ENCODE results near the gene ASB1. TPM values are rescaled to one million over a fixed set of nuclear protein-coding genes. Genes with fewer than 3 reads are reported as not detected.

Gene ASB1
- total and polyA plus RNA-seq, 10 of the 15 experiments (the other 5 are each of a cell fraction or from before 2014, with no cell fraction given), result 5.2 to 31.2 (median 25.8) TPM

DNA sequence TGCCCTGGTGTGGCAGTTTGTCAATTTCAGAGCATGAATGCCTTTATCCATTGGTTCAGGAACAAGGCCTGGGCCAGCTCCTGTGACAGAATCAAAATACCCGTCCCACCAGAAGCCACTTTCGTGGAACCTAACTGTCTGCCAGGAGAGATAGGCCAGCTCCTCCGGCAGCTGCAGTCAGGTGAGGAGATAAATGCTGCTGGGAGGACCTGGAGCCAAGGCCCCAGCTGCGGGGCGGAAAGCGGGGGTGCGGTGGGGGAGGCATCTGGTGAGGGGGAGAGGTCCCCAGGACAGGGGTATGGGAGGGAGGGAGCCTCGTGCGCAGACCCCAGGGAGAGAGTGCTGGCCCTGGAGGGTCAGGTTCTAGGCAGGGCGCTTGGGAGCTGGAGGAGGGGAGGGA lies 4.4 kb upstream of the ASB1 start:
- no peak overlapping the region for H3K27ac ChIP-seq (ENCODE audit: control insufficient read depth, insufficient read depth)
- intact Hi-C loops (cut with micrococcal nuclease; ENCODE audit: unreplicated experiment), result no loop called here
- TF ChIP-seq, protein P1, sequence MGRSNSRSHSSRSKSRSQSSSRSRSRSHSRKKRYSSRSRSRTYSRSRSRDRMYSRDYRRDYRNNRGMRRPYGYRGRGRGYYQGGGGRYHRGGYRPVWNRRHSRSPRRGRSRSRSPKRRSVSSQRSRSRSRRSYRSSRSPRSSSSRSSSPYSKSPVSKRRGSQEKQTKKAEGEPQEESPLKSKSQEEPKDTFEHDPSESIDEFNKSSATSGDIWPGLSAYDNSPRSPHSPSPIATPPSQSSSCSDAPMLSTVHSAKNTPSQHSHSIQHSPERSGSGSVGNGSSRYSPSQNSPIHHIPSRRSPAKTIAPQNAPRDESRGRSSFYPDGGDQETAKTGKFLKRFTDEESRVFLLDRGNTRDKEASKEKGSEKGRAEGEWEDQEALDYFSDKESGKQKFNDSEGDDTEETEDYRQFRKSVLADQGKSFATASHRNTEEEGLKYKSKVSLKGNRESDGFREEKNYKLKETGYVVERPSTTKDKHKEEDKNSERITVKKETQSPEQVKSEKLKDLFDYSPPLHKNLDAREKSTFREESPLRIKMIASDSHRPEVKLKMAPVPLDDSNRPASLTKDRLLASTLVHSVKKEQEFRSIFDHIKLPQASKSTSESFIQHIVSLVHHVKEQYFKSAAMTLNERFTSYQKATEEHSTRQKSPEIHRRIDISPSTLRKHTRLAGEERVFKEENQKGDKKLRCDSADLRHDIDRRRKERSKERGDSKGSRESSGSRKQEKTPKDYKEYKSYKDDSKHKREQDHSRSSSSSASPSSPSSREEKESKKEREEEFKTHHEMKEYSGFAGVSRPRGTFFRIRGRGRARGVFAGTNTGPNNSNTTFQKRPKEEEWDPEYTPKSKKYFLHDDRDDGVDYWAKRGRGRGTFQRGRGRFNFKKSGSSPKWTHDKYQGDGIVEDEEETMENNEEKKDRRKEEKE (IDR thresholded peaks at IDR 0.05), result no peak
- TF ChIP-seq SREBF1 (IDR thresholded peaks at IDR 0.05; ENCODE audit: low read length) (no peak), BRCA1 (IDR thresholded peaks at IDR 0.05; ENCODE audit: low read depth, low read length) (no peak), TCF12 (IDR thresholded peaks at IDR 0.05; ENCODE audit: low read depth, low read length) (no peak), PAX5 (IDR thresholded peaks at IDR 0.05; ENCODE audit: borderline replicate concordance, low read depth, low read length) (no peak), RAD51 (IDR thresholded peaks at IDR 0.05) (no peak), MEF2B (IDR thresholded peaks at IDR 0.05; ENCODE audit: partially characterized antibody, poor library complexity, severe bottlenecking) (no peak), SREBF2 (IDR thresholded peaks at IDR 0.05; ENCODE audit: low read length) (no peak), SMAD1 (IDR thresholded peaks at IDR 0.05; ENCODE audit: low read depth, partially characterized antibody) (no peak), YY1 (IDR thresholded peaks at IDR 0.05; ENCODE audit: low read depth, low read length) (no peak), GABPA (IDR thresholded peaks at IDR 0.05; ENCODE audit: low read depth) (no peak)
- TF ChIP-seq, protein P2, sequence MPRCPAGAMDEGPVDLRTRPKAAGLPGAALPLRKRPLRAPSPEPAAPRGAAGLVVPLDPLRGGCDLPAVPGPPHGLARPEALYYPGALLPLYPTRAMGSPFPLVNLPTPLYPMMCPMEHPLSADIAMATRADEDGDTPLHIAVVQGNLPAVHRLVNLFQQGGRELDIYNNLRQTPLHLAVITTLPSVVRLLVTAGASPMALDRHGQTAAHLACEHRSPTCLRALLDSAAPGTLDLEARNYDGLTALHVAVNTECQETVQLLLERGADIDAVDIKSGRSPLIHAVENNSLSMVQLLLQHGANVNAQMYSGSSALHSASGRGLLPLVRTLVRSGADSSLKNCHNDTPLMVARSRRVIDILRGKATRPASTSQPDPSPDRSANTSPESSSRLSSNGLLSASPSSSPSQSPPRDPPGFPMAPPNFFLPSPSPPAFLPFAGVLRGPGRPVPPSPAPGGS (IDR thresholded peaks at IDR 0.05; ENCODE audit: borderline replicate concordance, insufficient read depth, low read depth, low read length, poor library complexity, severe bottlenecking), result no peak
- TF ChIP-seq, protein P3, sequence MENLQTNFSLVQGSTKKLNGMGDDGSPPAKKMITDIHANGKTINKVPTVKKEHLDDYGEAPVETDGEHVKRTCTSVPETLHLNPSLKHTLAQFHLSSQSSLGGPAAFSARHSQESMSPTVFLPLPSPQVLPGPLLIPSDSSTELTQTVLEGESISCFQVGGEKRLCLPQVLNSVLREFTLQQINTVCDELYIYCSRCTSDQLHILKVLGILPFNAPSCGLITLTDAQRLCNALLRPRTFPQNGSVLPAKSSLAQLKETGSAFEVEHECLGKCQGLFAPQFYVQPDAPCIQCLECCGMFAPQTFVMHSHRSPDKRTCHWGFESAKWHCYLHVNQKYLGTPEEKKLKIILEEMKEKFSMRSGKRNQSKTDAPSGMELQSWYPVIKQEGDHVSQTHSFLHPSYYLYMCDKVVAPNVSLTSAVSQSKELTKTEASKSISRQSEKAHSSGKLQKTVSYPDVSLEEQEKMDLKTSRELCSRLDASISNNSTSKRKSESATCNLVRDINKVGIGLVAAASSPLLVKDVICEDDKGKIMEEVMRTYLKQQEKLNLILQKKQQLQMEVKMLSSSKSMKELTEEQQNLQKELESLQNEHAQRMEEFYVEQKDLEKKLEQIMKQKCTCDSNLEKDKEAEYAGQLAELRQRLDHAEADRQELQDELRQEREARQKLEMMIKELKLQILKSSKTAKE (IDR thresholded peaks at IDR 0.05; ENCODE audit: low read depth, poor library complexity, severe bottlenecking), result no peak
- TF ChIP-seq, protein P4, sequence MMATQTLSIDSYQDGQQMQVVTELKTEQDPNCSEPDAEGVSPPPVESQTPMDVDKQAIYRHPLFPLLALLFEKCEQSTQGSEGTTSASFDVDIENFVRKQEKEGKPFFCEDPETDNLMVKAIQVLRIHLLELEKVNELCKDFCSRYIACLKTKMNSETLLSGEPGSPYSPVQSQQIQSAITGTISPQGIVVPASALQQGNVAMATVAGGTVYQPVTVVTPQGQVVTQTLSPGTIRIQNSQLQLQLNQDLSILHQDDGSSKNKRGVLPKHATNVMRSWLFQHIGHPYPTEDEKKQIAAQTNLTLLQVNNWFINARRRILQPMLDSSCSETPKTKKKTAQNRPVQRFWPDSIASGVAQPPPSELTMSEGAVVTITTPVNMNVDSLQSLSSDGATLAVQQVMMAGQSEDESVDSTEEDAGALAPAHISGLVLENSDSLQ (IDR thresholded peaks at IDR 0.05), result no peak
- TF ChIP-seq, protein P5, sequence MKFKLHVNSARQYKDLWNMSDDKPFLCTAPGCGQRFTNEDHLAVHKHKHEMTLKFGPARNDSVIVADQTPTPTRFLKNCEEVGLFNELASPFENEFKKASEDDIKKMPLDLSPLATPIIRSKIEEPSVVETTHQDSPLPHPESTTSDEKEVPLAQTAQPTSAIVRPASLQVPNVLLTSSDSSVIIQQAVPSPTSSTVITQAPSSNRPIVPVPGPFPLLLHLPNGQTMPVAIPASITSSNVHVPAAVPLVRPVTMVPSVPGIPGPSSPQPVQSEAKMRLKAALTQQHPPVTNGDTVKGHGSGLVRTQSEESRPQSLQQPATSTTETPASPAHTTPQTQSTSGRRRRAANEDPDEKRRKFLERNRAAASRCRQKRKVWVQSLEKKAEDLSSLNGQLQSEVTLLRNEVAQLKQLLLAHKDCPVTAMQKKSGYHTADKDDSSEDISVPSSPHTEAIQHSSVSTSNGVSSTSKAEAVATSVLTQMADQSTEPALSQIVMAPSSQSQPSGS (IDR thresholded peaks at IDR 0.05; ENCODE audit: low read length), result no peak

More for the DNA sequence above, 4.4 kb upstream of the ASB1 start:
- H3K36me3 ChIP-seq (ENCODE audit: control insufficient read depth in 2 of 2, insufficient read depth in 2 of 2, low read length in 1 of 2), result no peaks in the 10 kb centered on the region; a peak in 1 of 4 replicates
- H3K27me3 ChIP-seq (replicated peaks in 1 of 2; ENCODE audit: control insufficient read depth in 2 of 2, insufficient read depth in 2 of 2, low read length in 1 of 2), result no peaks in the 10 kb centered on the region
- H3K4me1 ChIP-seq (ENCODE audit: control insufficient read depth, insufficient read depth, low read length), result peaks cover 4% of the 10 kb centered on the region; the same call in 1 of the 2 replicates
- in situ Hi-C loops (cut with MboI), result no loop called here
- SMC1A ChIA-PET (ENCODE audit: uncharacterized antibody, unreplicated experiment), result no interaction called here
- no peak for ATAC-seq
- RAD21 ChIA-PET (ENCODE audit: unreplicated experiment), result no interaction called here
- H4K20me1 ChIP-seq (ENCODE audit: control insufficient read depth, insufficient read depth), result no peaks in the 10 kb centered on the region
- CTCF ChIA-PET, result no interaction called here
- 80% methylated on average over 4 of the region's 10 CpGs for WGBS (ENCODE audit: insufficient coverage, insufficient replicate concordance, low lambda C conversion rate, missing lambda C conversion rate)
- no peak overlapping the region for H3K4me2 ChIP-seq (ENCODE audit: control insufficient read depth, insufficient read depth)
- POLR2A ChIA-PET, result no interaction called here
- BruUV-seq (replicated peaks), result no TSS peak
- no peak overlapping the region for H3K4me3 ChIP-seq
- DNase-seq (ENCODE audit: low read depth, low spot score), result no peak
- H3K79me2 ChIP-seq (ENCODE audit: control insufficient read depth, insufficient read depth, low read length), result peaks cover 5% of the 10 kb centered on the region
- no peak for FAIRE-seq
- no peak overlapping the region for H3K9ac ChIP-seq (ENCODE audit: control insufficient read depth, insufficient read depth, low read length)
- H3K9me3 ChIP-seq (replicated peaks; ENCODE audit: control insufficient read depth, insufficient read depth, low read length), result no peaks in the 10 kb centered on the region
- H2AFZ ChIP-seq (ENCODE audit: control insufficient read depth, low read depth, low read length), result no peak overlapping the region

Measured in GM12878 (cell line).